Upper lobe of left lung (tissue), 4 donors: ENCODE results near the gene PROCR.
"Not testable (repeated sequence)": the region's sequence is repeated elsewhere in the genome, so short reads cannot be mapped to it uniquely, and the experiment has no call there.

ENCODE experiments used
- CTCF ChIP-seq, 6 experiments: fragments of 450-650 bp in 4 of 6; fragments of 200-600 bp in 2 of 6; sonication (generic) in 2 of 6; IDR thresholded peaks; one replicate each; pipeline ENCODE4 v1.5.1; 2016 to 2019; ENCODE audit warnings: antibody characterized with exemption in 6 of 6
- EP300 ChIP-seq, 4 donors: sonication (generic); formaldehyde crosslinking; IDR thresholded peaks; one replicate each; pipeline ENCODE4 v1.5.1; 2017; ENCODE audit warnings: antibody characterized with exemption in 4 of 4, control low read depth in 2 of 4
- POLR2A ChIP-seq, 4 donors: fragments of 450-650 bp; IDR thresholded peaks; one replicate each; pipeline ENCODE4 v1.5.1; 2016 to 2017; ENCODE audit warnings: antibody characterized with exemption in 4 of 4, mild to moderate bottlenecking in 2 of 4
- POLR2AphosphoS5 ChIP-seq, 2 donors: sonication (generic); formaldehyde crosslinking; IDR thresholded peaks; one replicate each; pipeline ENCODE4 v1.5.1; 2017; ENCODE audit warnings: antibody characterized with exemption in 2 of 2

DNA sequence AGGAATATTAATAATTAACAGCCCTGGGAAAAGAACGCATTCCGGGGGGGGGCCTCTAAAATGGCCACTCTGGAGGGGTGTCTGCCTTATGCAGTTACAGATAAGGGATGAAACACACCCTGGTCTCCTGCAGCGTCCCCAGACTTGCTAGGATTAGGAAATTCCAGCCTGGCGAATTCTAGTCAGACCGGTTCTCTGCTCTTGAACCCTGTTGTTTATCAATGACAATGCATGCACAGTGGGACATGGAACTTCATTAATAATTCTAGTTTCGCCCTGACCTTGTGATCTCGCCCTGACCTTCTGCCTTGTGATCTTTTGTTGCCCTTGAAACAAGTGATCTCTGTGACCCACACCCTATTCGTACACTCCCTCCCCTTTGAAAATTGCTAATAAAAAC, 17.4 kb downstream of the PROCR start:
- not testable (repeated sequence) for TF ChIP-seq CTCF, POLR2AphosphoS5, POLR2A, EP300 (IDR thresholded peaks at IDR 0.05)
